Left hindlimb (tissue), 1 donor: ENCODE results near the gene POLR1H.
"Not testable (repeated sequence)": the region's sequence is repeated elsewhere in the genome, so short reads cannot be mapped to it uniquely, and the experiment has no call there.

Source experiments
- DNase-seq: peaks from one replicate; pipeline ENCODE4 v3.0.0-alpha.2; 2018

POLR1H gene, protein sequence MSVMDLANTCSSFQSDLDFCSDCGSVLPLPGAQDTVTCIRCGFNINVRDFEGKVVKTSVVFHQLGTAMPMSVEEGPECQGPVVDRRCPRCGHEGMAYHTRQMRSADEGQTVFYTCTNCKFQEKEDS

DNA sequence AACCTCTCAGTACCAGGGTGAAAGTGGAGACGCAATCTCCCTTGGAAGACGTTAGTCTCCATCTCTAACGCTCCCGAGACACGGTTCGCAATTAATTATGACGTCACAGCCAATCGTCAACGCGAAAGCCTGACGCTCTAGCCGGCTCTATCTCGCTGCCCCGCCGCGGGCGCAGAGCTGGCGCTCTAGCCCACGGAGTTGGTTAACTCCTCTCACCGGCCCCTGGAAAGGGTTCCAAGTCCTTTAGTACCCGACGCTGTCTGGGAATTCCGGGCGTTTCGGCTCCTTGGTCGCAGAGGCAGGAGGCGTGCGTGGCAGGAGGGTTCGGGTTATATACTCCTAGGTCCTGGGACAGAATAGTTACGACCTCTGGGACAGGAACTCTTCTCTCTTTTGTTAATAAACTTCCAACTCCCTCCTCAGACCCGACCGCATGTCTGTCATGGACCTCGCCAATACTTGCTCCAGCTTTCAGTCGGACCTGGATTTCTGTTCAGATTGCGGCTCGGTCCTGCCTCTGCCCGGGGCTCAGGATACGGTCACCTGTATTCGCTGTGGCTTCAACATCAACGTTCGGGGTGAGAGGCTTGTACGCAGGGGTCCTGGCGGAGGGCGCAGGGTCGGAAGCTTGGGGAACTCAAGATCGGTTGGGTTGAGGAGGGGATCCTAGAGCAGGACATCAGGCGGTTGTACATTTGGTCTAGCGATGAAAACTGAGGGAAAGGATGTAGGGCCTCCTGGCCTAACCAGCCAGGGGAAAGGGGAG lies at the start of gene POLR1H:
Gene POLR1H, plus strand, starts transcription at position 174 of the 766 bp plus-strand sequence. Its CDS starts 260 bp downstream, at position 434.
- peak; percentile 95 for DNase-seq

DNA sequence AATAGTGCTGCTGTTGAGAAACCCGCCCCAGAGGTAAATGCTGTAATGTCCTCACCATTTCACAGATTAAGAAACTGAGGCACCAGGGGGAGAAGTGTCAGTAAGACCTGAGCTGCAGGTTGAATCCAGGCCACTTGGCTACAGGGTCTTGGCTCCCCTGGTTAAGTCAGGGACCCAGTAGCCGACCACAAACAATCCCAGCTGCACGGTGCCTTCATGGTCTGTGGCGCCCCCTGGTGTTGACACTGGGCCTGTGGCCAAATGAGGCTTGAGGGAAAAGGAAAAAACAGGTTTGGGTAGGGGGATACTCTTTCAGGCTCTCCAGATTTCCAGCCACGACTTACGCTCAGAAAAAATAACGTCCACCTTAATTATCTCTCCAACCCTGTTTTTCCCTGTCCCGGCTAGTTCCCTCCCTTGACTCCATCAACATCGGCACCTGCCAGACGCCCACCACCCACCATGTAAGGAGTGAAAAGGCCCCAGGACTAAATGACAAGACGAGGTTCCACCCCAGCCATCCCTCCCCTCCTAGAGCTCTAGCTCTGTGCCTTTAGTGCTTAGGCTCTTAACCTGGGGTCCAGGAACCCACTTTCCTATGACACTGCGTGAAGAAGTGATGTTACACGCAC lies 47.7 kb upstream of the POLR1H start:
- no peak for DNase-seq

DNA sequence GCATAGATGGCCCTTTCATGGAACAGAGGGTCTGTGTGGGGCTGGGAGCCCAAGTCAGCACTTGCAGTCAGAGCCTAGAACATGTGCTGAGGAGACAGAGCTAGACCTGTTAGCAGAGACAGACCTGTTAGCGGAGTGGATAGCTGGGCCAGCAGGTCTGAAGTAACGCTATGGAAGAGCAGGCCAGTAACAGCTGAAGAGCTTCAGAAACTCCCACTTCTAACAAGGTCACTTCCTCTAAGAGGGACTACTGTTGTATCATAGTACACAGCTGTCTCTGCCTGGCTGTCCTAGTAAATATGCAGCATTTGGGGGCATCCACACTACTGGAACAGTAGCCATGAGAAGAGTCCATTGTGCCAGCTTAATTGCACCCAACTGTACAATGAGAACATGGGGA lies 41.2 kb upstream of the POLR1H start:
- no peak for DNase-seq

DNA sequence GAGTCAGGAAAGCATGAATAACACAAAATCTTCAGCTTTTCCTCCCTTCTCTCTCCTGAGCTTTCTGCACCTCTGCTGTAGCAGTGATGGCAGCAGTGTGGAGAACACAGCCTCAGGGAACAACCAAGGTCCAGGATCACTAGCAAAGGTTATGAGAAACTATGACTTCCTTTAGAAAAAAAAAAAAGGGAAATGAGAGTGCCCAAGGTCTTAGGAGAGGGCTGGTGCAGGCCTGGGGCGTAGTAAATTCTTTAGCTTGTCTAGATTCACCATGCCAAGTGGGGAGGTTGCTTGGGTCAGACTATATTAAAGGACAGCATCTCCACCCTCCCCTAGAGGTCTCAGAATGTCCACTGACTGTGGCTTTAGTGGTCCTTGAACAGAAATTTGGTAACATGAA lies 40.4 kb upstream of the POLR1H start:
- no peak for DNase-seq

DNA sequence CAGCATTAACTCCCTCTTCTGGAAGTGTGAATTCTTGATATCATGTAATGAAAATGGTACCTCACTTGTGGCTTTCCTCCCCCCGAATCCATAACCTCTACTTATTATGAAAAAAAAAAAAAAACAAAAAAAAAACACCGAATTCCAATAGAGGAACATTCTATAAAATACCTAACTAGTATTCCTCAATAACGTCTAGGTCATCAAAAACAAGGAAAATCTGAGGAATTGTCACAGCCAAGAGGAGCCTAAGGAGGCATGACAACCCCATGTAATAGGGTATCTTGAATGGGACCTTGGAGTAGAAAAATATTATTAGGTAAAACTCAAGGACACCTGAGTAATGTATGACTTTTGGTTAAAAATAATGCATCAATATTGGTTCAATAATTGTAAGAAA lies 38.9 kb upstream of the POLR1H start:
- no peak for DNase-seq

DNA sequence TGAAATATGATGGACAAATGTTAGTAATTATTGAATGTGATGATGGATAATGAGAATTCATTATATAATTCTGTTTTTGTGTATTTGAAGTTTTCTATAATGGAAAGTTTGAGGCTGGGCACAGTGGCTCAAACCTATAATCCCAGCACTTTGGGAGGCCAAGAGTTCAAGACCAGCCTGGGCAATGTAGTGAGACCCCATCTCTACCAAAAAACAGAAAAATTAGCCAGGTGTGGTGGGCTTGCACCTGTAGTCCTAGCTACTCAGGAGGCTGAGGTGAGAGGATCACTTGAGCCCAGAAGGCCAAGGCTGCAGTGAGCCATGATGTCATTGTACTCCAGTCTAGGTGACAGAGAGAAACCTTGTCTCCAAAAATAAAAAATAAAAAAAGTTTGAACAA lies 38.4 kb upstream of the POLR1H start:
- DNase-seq: not testable (repeated sequence)

DNA sequence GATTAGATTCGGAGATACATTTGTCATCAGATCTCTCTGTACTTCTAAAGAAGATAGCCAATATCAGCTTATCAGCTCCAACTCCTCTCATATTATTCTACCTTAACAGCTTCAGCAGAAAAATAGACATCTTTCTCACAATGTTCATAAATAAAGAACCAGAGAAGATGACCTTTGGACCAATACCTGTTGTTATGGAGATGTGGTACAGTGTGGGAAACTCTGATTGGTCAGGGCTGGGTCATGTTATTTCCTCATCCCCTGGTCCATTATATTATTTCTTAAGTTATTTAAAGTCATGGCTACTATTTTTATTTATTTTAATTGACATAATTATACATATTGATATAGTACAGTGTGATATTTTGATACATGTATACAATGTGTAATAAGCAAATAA lies 35.9 kb upstream of the POLR1H start:
- no peak for DNase-seq

DNA sequence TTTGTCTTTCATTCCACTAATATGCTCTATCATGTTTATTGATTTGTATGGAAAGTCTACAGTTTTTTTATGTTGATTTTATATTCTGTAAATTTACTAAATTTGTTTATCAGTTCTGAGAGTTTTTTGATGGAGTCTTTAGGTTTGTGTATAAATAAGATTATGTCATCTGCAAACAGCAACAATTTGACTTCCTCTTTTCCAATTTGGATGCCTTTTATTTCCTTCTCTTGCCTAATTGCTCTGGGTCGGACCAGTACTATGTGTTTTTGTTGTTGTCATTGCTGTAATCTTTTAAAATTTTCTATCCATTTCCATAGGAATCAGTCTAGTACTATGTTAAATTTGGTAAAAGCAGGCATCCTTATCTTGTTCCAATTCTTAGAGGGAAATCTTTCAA lies 31.5 kb upstream of the POLR1H start:
- DNase-seq: no peak

DNA sequence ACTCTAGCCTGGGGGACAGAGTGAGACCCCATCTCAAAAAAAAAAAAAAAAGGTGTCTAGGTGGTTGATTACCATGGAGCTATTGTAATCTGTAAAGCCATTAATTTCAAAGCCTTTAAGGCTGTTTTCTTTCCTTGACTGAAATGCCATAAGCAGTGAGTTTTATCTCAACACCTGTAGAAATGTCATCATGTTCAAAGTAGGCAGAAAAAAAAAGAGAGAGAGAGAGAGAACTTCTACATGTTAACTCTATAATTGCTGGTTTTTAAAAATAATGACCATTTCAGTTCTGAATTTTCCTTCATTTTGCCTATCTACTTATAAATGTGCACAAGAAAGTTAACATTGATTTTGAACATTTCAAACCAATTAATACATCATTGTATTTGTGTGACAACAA lies 29.7 kb upstream of the POLR1H start:
- no peak for DNase-seq

DNA sequence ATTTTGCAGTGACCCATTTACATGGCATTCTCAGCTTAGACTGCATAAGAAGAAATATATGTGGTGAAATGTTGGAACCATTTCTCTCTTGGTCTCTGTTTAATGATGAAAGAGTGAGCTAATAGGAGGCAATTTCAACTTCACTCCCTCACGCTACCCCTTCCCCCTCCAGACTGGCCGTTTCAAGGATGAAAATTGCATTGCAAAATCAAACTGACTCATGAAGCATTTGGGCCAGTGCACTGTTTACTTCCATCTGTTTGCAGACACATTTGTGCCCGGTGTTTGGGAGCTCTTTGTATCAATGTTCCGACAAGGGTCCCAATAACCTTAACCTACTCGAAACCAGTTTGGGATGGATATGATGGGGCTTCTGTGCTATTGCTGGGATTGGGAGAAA lies 27.6 kb upstream of the POLR1H start:
- DNase-seq: not testable (repeated sequence)

DNA sequence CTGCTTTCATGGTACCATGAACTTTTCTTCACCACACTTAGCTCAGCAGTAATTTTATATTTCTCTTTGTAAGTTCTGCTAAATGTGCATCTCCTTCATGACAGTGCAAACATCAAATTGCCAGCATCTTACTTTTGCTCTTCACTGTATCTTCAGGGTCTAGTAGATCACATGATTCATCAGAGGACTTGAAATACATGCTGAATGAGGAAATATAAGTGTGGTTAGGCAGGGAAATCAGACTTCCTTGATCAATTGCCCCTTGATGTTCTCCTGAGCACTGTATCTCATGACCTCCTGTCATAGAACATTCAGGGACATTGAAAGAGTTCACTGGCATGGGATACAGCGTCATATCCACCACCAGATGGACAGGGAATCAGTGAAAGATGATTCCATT lies 25.3 kb upstream of the POLR1H start:
- no peak for DNase-seq

DNA sequence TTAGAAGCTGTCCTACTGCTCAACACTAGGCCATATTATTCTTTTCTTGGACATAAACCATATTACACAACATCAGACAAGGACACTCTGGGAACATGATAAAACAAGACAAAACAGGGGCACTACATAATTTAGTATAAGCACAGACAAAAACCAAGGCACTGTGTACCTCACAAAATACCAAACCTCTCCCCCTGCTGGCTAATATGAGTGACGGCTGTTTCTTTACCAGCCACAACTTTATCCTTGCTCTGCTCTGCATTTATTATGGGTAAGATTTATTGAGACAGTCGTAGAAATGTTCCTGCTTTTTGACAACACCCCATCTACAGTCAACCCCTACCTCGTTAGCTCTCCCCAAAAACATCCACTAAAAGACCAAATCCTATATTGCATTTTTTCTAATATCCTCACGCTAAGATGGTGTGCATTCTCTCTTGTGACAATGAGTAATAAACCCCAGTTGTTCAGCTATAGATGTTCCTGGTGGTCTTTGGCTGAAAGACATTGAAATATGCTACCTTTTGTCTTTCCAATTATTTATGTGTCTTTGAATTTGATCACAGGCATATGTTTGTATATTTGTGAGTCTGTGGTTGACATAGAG lies 23.8 kb upstream of the POLR1H start:
- DNase-seq: no peak

DNA sequence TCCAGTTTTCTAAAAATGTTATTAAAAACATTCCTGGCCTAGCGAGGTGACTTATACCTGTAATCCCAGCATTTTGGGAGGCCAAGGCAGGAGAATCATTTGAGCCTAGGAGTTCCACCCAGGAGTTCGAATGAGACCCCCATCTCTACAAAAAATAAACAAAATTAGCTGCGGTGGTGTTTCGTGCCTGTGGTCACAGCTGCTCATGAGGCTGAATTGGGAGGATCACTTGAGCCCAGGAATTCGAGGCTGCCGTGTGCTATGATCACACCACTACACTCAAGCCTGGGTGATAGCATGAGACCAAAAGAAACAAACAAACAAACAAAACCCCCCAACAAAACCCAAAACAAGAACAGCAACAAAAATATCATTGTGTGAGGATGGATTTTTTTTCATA lies 19.8 kb upstream of the POLR1H start:
- no peak for DNase-seq

DNA sequence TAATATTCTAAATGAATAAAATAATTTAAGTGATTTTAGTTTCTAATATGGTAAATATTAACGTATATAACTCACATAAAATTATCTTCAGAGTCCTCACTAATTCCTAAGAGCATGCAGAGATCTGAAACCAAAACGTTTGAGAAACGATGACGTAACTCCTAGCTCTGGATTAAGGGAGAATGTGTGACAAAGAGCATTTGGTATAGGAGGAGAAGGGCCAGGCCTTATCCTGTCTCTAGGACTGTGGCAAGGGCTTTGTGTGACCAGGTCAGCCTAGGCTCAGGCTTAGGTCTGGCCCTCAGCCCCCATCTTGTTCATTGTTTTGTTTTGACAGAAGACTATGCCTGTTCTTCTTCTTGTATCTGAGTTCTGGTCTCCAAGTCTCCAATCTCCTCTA lies 19.2 kb upstream of the POLR1H start:
- DNase-seq: no peak

DNA sequence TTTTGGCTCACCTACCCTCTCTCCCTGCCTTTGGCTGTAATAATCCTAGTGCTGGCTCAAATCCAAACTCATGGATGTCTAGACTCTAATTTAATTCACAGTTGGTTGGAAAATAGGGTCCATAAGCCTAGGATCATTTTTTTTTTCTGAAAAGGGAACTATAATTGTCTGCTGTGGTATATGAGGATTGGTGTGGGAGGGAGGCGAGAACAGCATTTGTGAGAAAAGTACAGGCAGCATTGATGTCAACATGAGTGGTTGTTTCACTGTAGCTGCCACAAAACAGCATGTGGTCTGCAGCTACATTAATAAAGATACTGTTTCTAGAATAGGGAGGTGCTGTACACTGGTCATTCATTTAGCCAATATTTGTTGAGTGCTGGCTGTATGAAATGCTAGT lies 18.6 kb upstream of the POLR1H start:
- DNase-seq: no peak

DNA sequence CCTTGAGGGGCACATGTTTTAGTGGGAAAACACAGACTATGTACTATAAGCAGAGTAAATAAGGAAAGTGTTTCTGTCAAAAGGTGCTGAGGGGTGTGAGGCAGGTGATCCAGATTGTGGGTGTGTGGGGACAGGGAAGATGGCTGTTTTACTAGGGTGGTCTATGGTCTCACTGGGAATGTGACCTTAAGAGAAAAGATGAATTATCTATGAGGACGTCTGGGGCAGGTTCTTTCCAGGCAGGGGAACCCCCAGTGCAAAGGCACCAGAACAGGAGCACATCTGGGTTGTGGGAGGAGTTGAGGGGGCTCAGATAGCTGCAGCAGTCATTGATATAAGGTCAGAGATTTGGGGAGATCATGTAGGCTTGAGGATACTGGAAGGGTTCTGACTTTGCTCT lies 18.2 kb upstream of the POLR1H start:
- no peak for DNase-seq

DNA sequence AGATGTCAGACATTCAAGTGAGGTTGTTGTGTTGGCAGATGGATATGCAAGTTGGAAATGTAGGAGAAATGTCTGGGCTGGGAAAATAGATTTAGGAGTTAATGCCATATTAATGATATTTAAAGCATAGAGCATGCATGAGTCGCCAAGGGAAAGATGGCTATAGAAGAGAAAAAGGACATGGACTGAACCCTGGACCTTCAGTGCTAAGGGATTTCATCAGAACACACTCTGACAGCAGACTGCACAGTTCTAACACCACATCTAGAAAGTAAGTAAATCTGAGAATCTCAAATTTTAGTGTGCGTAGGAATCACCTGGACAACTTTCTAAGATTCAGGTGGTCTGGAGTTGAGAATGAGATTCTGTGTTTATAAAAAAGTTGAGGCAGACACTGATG lies 17.3 kb upstream of the POLR1H start:
- DNase-seq: no peak

DNA sequence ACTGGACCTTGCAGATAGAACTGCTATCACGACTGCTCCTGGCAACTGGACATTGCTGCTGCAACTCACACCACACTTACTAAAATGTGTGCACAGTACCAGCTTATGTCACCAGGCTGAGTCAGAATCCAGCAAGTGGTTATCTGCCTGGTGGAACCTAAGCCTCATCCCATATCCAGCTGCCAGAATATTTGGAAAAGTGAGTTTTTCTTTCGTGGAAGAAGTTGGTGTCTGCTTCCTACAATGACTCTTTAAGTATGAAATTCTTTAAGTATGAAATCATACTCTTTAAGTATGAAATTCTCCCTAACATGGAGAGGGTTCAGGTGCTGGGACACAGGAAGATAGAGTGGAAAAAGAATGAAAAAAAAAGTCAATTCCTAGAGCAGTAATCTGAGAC lies 16.4 kb upstream of the POLR1H start:
- no peak for DNase-seq

DNA sequence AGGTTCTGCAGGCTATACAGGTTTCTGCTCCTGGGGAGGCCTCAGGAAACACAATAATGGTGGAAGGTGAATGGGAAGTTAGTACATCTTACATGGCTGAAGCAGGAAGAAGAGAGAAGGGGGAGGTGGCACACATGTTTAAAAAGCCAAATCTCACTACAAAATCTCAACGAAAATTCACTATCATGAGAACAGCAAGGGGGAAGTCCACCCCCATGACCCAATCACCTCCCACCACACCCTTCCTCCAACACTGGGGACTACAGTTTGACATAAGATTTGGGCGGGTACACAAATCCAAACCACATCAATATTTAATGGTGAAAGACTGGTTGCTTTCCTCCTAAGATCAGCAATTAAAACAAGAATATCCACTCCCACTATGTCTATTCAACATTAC lies 13.8 kb upstream of the POLR1H start:
- no peak for DNase-seq

DNA sequence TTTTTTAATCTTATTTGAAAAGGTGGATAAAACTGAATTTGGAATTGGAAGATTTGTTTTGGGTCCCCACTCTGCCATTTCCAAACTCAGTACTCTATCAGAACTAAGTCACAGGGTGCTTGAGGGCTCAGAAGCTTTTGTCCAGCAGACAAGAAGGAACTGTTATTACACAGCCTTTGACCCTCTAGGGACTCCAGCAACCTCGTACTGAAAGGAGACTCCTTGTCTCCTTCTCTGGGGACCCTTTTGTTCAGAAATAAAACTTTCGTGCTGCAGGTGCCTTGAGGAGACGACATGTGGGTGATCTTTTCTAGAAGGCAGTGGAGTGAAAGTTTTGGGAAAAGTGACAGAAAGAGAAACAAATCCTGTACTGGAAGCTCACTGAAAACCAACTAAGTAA lies 7.4 kb upstream of the POLR1H start:
- DNase-seq: no peak

DNA sequence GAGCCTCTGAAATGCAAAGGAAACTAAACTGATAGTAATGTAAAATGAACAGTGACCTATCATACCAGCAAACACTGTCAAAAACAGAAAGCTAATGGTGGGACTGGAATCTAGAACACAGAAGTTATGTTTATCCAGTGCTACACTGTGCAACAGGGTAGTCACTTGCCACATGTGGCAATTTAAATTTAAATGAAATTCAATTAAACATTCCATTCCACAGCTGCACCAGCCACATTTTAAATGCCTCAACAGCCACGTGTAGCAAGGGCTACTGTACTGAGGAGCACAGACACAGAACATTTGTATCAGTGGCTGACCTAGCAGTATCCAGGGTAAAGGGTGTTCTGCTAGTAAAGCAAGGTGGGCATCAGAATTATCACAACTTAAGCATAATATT lies 5.6 kb upstream of the POLR1H start:
- DNase-seq: no peak

DNA sequence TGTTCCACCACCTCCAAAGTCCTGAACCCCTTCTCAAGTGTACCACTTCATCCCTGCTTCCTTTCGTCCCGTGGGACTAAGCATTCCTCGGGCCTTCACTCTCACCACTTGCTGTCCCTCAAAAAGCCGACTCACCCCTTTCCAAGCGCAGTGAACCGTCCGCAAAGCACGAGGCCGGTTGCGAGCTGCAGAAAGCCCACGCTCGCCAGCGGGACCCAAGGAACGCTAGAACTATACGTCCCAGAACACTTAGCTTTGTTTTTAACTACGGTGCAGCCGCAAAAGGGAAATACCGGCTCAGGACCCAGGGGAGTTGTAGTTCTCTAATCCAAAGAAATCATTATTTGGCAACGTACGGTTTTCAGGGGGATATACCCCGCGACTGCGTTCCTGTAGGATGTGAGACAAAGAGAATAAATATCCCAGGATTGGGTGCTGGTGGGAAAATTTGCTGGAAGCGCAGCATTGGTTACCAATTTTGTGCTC lies 416 bp upstream of the POLR1H start:
- peak; percentile 35 for DNase-seq

DNA sequence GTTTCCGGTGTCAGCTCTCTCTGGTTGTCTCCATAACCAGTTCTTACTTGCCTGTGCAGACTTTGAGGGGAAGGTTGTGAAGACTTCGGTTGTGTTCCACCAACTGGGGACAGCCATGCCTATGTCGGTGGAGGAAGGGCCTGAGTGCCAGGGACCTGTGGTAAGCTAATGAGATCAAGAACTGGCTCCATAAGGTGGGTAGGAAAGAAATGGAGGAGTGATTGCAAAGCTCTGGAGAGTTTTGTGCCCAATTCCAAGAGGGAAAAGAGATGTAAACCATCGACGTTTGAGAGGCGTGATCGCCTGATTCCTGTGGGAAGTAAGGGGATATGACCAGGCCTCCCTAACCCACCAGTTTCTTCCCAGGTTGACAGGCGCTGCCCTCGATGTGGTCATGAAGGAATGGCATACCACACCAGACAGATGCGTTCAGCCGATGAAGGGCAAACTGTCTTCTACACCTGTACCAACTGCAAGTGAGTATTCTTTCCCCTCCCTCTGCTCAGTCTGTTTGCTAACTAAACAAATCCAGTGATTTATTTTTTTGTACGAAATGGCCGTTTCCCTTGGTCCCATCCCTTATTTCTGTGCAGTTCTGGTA lies 893 bp downstream of the POLR1H start:
- no peak for DNase-seq
